Mammary epithelial cell (primary cell): ENCODE data around the gene PFKFB4.

Experiments used
- CTCF ChIP-seq, 2 donors: IDR thresholded peaks in 1 of 2; conservative IDR thresholded peaks in 1 of 2; 2 replicates each; pipeline ENCODE4 v1.5.1; 2011 to 2012; ENCODE audit warnings: inconsistent platforms in 2 of 2, low read length in 2 of 2, mild to moderate bottlenecking in 2 of 2, control low read depth in 1 of 2, low read depth in 1 of 2; ENCODE audit not compliant: insufficient read depth in 1 of 2; ENCODE audit errors: extremely low read depth in 1 of 2
- EZH2 ChIP-seq: IDR thresholded peaks from 2 replicates; pipeline ENCODE4 v1.6.1; 2012; ENCODE audit warnings: low read length, inconsistent platforms, borderline replicate concordance

GRCh38 chr3:48505146-48505545 is 51.5 kb downstream of the PFKFB4 start:
- no peak for TF ChIP-seq CTCF (conservative IDR thresholded peaks at IDR 0.05 in 1 of 2, IDR thresholded peaks at IDR 0.05 in 1 of 2; ENCODE audit: extremely low read depth in 1 of 2, insufficient read depth in 1 of 2, low read depth in 1 of 2, low read length in 2 of 2)
- TF ChIP-seq EZH2, result no peak
